ENCODE measurements around the gene ERC1.
A peak's percentile ranks its signal among the peaks of the same experiment; 100 is the strongest.
"Not testable (repeated sequence)": the region's sequence is repeated elsewhere in the genome, so short reads cannot be mapped to it uniquely, and the experiment has no call there.

The ERC1 gene

GRCh38 chr12:1083151-1083888 lies 92.3 kb downstream of the ERC1 start:
- no peak for DNase-seq

- no peak for DNase-seq
Observed at GRCh38 chr12:1083889-1084262, 92.9 kb downstream of the ERC1 start.

GRCh38 chr12:1091350-1091749 lies 100.3 kb downstream of the ERC1 start:
- DNase-seq, result no peak

DNA sequence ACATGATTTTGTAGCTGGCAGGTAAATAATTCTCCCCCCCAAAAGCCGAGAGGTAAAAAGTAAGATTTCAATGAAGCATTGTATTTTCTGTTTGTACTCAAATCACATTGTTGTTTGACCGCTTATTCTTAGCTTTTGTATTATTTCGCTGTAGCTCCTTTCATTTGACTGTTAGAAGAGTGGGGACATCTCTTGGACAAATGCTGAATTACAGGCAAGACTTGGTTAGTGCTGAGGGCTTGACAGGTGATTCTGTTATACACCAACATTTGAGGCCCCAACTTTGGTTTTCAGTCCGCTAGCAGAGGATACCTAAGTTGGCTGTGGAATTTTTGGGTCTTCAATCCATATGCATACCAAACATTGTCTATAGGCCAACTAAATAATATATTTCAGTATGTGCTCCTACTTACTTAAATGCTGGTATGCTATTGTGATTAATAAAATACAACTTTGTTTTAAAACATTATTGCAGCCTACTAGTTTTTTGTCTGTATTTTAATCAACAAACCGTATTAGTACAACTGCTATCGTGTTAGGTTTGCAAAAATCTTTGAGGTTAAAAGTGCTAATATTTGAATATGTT lies 102.2 kb downstream of the ERC1 start:
- DNase-seq, result peak; percentile 5

GRCh38 chr12:1094714-1095113 lies 103.7 kb downstream of the ERC1 start:
- DNase-seq, result no peak

- no peak for DNase-seq
Observed at GRCh38 chr12:1099158-1099557, 108.1 kb downstream of the ERC1 start.

- not testable (repeated sequence) for DNase-seq
Observed at GRCh38 chr12:1099618-1100017, 108.6 kb downstream of the ERC1 start.

- no peak for DNase-seq
Observed at GRCh38 chr12:1102115-1102514, 111.1 kb downstream of the ERC1 start.

DNA sequence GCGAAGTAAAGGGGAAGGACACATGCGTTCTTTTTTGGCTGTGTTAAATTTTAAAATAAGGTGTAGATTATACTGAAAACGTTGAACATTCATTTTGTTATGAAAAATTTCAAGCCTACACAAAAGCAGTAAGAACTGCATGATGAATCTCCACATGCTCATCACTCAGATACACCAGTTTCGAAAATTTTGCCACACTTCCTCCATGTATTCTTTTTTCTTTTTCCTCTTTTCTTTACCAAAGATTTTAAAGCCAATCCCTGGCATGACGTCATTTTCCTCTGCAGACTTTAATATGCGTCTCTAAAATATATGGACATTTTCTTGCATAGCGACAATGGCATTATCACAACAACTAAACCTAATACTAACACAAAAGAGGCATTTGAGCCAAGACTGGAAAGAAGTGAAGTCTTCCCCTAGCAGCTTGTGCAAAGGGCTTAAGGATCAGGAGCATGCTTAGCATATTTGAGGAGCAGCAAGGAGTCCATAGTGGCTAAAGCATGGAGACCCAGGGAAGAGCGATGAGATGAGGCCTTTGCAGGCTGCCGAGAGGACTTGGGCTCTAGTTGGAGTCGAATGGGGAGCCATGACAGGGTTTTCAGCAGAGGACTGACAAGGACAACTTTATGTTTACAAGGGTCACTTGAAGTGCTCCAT lies 111.9 kb downstream of the ERC1 start:
- no peak for DNase-seq

DNA sequence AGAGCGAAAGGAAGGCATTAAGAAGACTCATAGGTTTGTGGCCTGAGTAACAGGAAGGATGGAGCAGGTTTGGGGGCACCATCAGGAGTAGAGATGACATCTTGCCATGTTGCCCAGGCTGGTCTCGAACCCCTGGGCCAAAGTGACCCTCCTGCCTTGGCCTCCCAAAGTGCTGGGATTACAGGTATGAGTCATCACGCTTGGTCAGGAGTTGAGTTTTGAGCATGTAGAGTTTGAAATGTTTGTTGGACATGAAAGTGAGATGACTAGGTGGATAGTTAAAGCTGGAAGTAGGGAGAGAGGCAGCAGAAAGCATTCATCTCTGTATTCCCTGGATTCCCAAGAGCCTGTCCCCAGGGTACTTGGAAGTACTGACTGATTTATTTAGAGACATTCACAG lies 112.6 kb downstream of the ERC1 start:
- DNase-seq, result no peak

- no peak for DNase-seq
Observed at GRCh38 chr12:1104088-1104800, 113.2 kb downstream of the ERC1 start.

DNA sequence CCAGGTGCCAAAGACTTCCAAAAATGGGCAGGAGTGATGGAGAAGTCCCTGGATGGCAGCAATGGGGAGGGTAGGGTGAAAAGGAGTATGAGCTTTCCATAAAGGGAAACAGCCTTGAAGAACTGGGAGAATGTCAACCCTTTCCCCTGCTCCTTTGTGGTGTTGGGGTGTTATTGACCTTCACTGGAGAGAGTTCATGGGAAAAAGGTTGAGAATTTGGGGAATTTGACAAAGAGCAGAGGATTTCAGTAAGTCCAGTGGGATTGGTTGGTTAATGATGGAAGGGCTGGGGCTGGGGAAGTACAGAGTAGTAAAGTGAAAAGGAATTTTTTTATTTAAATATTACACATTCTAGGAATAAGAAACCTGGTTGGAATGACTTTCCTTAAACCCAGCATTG lies 116.6 kb downstream of the ERC1 start:
- DNase-seq, result no peak

GRCh38 chr12:1108276-1108675 lies 117.3 kb downstream of the ERC1 start:
- DNase-seq, result no peak

- DNase-seq, result no peak
Observed at GRCh38 chr12:1115484-1116231, 124.6 kb downstream of the ERC1 start.

GRCh38 chr12:1117371-1117770 lies 126.3 kb downstream of the ERC1 start:
- DNase-seq, result no peak

- DNase-seq, result peak; percentile 15
Observed at GRCh38 chr12:1117970-1118563, 127.0 kb downstream of the ERC1 start.

DNA sequence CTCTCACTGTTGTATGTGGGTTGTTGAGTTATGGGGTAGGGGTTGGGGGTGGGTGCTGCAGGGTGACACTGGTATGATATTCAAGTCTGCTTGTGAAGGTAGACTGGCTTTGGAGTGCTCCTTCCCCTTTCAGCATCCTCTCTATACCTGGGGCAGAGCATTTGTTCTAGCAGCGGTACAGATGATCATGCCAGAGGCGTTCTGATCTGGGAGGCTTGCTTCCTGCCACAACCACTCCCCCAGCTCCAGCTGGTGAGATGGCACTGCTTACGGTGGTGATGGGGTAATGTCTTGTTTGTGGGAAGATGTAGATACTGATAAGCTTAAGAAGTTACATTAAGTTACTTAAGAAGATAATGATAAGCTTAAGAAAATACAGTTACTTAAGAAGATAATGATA lies 131.8 kb downstream of the ERC1 start:
- peak; percentile 91 for DNase-seq

DNA sequence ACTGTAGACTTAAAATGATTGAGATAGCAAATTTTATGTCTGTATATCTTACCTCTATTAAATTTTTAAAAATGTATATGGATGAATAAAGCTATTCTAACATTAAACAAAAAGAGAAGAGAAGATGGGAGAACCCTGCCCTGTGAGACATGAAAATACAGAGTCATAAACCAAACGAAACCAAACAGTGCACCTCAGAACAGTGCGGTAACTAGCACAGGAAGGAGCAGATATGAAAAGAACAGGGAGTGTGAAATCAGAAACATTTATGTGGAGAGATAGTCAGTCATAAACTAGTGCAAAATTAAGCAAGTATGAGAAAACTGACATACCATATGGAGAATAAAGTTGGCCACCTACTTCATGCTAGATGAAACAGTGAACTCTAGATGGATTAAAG lies 135.1 kb downstream of the ERC1 start:
- DNase-seq, result no peak

- no peak for DNase-seq
Observed at GRCh38 chr12:1127021-1127420, 136.0 kb downstream of the ERC1 start.

GRCh38 chr12:1130164-1130563 lies 139.1 kb downstream of the ERC1 start:
- peak; percentile 14 for DNase-seq

- DNase-seq, result no peak
Observed at GRCh38 chr12:1130571-1130970, 139.5 kb downstream of the ERC1 start.

GRCh38 chr12:1131811-1132224 lies 140.8 kb downstream of the ERC1 start:
- DNase-seq, result no peak

DNA sequence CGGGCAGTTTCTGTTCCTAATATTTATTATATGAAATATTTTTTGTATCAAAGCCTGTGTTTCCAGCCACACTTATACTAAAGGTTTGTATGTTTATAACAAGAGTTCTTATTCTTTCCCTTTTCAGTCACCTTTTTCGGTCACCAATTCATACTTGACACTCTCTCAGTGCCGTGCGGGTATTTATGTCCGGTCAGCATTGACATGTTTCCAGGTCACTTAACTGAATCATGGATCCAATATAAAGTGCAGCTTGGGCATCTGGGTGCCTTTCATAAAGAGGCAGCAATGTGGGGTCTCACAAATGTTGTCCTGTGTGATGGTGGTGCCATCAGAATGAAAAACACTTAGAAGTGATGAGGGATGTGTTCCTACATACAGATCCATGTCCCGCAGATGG lies 141.3 kb downstream of the ERC1 start:
- DNase-seq, result no peak
